H1 (cell line): Measurements from ENCODE around the gene MINDY3. TPM values are rescaled to one million over a fixed set of nuclear protein-coding genes. Genes with fewer than 3 reads are reported as not detected.

Experiments used
- CTCF ChIA-PET: fragments of 300-600 bp; sonication (Branson Sonifier 250); formaldehyde crosslinking; loops from one replicate; lab custom pipeline; 2021; ENCODE audit not compliant: partially characterized antibody; lab: Charles Lee
- POLR2A ChIA-PET: fragments of 300-600 bp; sonication (Branson Sonifier 250); formaldehyde crosslinking; loops from one replicate; lab custom pipeline; 2021; ENCODE audit warnings: inconsistent platforms; ENCODE audit not compliant: partially characterized antibody; lab: Charles Lee
- DNase-seq, 2 experiments: peaks; one replicate each; pipeline versions ENCODE4 v3.0.0 to v3.0.0-alpha.2; 2010 to 2022; ENCODE audit warnings: low spot score in 2 of 2, low read depth in 1 of 2, mixed read lengths in 1 of 2
- FAIRE-seq: peaks from 2 replicates; lab custom pipeline; 2011; peaks lifted over from hg19 to GRCh38; lab: Jason Lieb, UNC
- H2AFZ ChIP-seq: 2 replicates; pipeline ENCODE4 v1.8.1; 2012; ENCODE audit warnings: low read length, inconsistent platforms
- H2AK5ac ChIP-seq: 2 replicates; pipeline ENCODE4 v1.6.1; 2013; ENCODE audit warnings: low read depth, low read length
- H2BK120ac ChIP-seq: replicated peaks from 2 replicates; pipeline ENCODE3; 2013; ENCODE audit warnings: low read depth, low read length, inconsistent platforms
- H2BK12ac ChIP-seq: 2 replicates; pipeline ENCODE4 v1.6.1; 2013; ENCODE audit warnings: low read depth, low read length
- H2BK15ac ChIP-seq: 2 replicates; pipeline ENCODE4 v1.6.1; 2013; ENCODE audit warnings: low read length
- H2BK20ac ChIP-seq: 2 replicates; pipeline ENCODE4 v1.6.1; 2013; ENCODE audit warnings: low read length
- H2BK5ac ChIP-seq: 2 replicates; pipeline ENCODE4 v1.6.1; 2013; ENCODE audit warnings: low read depth, low read length
- H3K14ac ChIP-seq: 2 replicates; pipeline ENCODE4 v1.6.1; 2013; ENCODE audit warnings: inconsistent platforms; ENCODE audit not compliant: insufficient read length
- H3K18ac ChIP-seq: 2 replicates; pipeline ENCODE4 v1.6.1; 2013; ENCODE audit warnings: low read length; ENCODE audit errors: extremely low read depth
- H3K23ac ChIP-seq: 2 replicates; pipeline ENCODE4 v1.6.1; 2013; ENCODE audit warnings: inconsistent platforms; ENCODE audit not compliant: insufficient read length
- H3K23me2 ChIP-seq: 2 replicates; pipeline ENCODE4 v1.6.1; 2013; ENCODE audit warnings: low read depth, low read length
- H3K27ac ChIP-seq: 2 replicates; pipeline ENCODE4 v1.6.1; 2011; ENCODE audit warnings: low read depth, low read length, inconsistent platforms
- H3K27me3 ChIP-seq, 4 experiments: replicated peaks in 1 of 4; 1 replicate in 1 of 4; 2 replicates in 3 of 4; pipeline versions ENCODE4 v1.6.1 to v1.8.1; 2011 to 2013; ENCODE audit warnings: low read length in 3 of 4, mild to moderate bottlenecking in 3 of 4, inconsistent platforms in 2 of 4, mixed read lengths in 2 of 4, moderate library complexity in 1 of 4; ENCODE audit not compliant: control insufficient read depth in 3 of 4, insufficient read depth in 3 of 4; ENCODE audit errors: extremely low read depth in 1 of 4
- H3K36me3 ChIP-seq, 4 experiments: 2 replicates each; pipeline versions ENCODE4 v1.6.1 to v1.8.1; 2011 to 2013; ENCODE audit warnings: mild to moderate bottlenecking in 4 of 4, low read length in 3 of 4, moderate library complexity in 2 of 4, control low read depth in 1 of 4, inconsistent platforms in 1 of 4; ENCODE audit not compliant: insufficient read depth in 4 of 4, control insufficient read depth in 2 of 4
- H3K4ac ChIP-seq: replicated peaks from 2 replicates; pipeline ENCODE3; 2013; ENCODE audit warnings: low read length, low read depth, mixed read lengths, inconsistent platforms; ENCODE audit not compliant: insufficient read length
- H3K4me1 ChIP-seq, 4 experiments: replicated peaks in 1 of 4; 1 replicate in 1 of 4; 2 replicates in 3 of 4; pipeline versions ENCODE4 v1.6.1 to v1.8.1; 2011 to 2013; ENCODE audit warnings: low read length in 3 of 4, inconsistent platforms in 2 of 4, mixed read lengths in 1 of 4; ENCODE audit not compliant: insufficient read depth in 4 of 4, control insufficient read depth in 3 of 4
- H3K4me2 ChIP-seq, 2 experiments: 2 replicates each; pipeline versions ENCODE4 v1.6.1 to v1.8.1; 2011 to 2013; ENCODE audit warnings: low read depth in 2 of 2, low read length in 2 of 2, control low read depth in 1 of 2, inconsistent platforms in 1 of 2, mild to moderate bottlenecking in 1 of 2; ENCODE audit not compliant: insufficient read depth in 1 of 2
- H3K4me3 ChIP-seq, 4 experiments: fragments of 200-600, 300-600 bp in 1 of 4; sonication (generic), shearing (Covaris generic), sonication (Bioruptor Twin) in 1 of 4; 2 replicates each; pipeline versions ENCODE4 v1.5.1 to v1.8.1; 2011 to 2016; ENCODE audit warnings: low read length in 4 of 4, low read depth in 3 of 4, control low read depth in 2 of 4, inconsistent platforms in 2 of 4, mild to moderate bottlenecking in 2 of 4, mixed read lengths in 1 of 4, moderate library complexity in 1 of 4; ENCODE audit not compliant: insufficient read depth in 2 of 4; ENCODE audit errors: extremely low read depth in 1 of 4
- H3K56ac ChIP-seq: replicated peaks from 2 replicates; pipeline ENCODE3; 2013; ENCODE audit warnings: low read depth, mild to moderate bottlenecking, mixed read lengths, low read length, inconsistent platforms; ENCODE audit not compliant: insufficient read length
- H3K79me1 ChIP-seq: 2 replicates; pipeline ENCODE4 v1.6.1; 2013; ENCODE audit warnings: low read depth, low read length, control low read depth
- H3K79me2 ChIP-seq, 2 experiments: 2 replicates each; pipeline versions ENCODE4 v1.6.1 to v1.8.1; 2012 to 2013; ENCODE audit warnings: low read length in 2 of 2, mild to moderate bottlenecking in 2 of 2, inconsistent platforms in 1 of 2; ENCODE audit not compliant: insufficient read depth in 2 of 2, control insufficient read depth in 1 of 2
- H3K9ac ChIP-seq, 4 experiments: replicated peaks in 1 of 4; 1 replicate in 1 of 4; 2 replicates in 3 of 4; pipeline versions ENCODE4 v1.6.1 to v1.8.1; 2011 to 2013; ENCODE audit warnings: low read depth in 3 of 4, low read length in 3 of 4, control low read depth in 2 of 4, mild to moderate bottlenecking in 2 of 4, moderate library complexity in 2 of 4, inconsistent platforms in 1 of 4; ENCODE audit errors: extremely low read depth in 1 of 4
- H3K9me3 ChIP-seq, 2 experiments: 2 replicates each; pipeline versions ENCODE4 v1.6.1 to v1.8.1; 2012 to 2013; ENCODE audit warnings: mild to moderate bottlenecking in 2 of 2, moderate library complexity in 2 of 2, control low read depth in 1 of 2, inconsistent platforms in 1 of 2, low read depth in 1 of 2, low read length in 1 of 2, mixed read lengths in 1 of 2; ENCODE audit not compliant: insufficient read depth in 2 of 2
- H4K20me1 ChIP-seq, 2 experiments: replicated peaks in 1 of 2; 2 replicates each; pipeline versions ENCODE3 to v1.8.1; 2011 to 2013; ENCODE audit warnings: inconsistent platforms in 2 of 2, low read length in 2 of 2, mild to moderate bottlenecking in 1 of 2; ENCODE audit not compliant: insufficient read depth in 2 of 2, control insufficient read depth in 1 of 2
- H4K5ac ChIP-seq: 2 replicates; pipeline ENCODE4 v1.6.1; 2013; ENCODE audit warnings: low read length, low read depth, mixed read lengths, inconsistent platforms; ENCODE audit not compliant: insufficient read length
- H4K8ac ChIP-seq: 2 replicates; pipeline ENCODE4 v1.8.0; 2013; ENCODE audit warnings: mild to moderate bottlenecking, moderate library complexity, low read length, inconsistent platforms; ENCODE audit not compliant: insufficient read depth; ENCODE audit errors: extremely low read depth
- H4K91ac ChIP-seq: replicated peaks from 2 replicates; pipeline ENCODE3; 2013; ENCODE audit warnings: low read length, mixed read lengths, inconsistent platforms; ENCODE audit not compliant: insufficient read length
- CTBP2 ChIP-seq: IDR thresholded peaks from 2 replicates; pipeline ENCODE4 v1.7.0; 2011; ENCODE audit warnings: borderline replicate concordance, mild to moderate bottlenecking, moderate library complexity, mixed read lengths, low read length; ENCODE audit not compliant: insufficient read depth, insufficient read length
- EGR1 ChIP-seq: IDR thresholded peaks from 2 replicates; pipeline ENCODE4 v1.6.1; 2011; ENCODE audit warnings: low read depth, low read length, borderline replicate concordance
- HDAC2 ChIP-seq, 2 experiments: fragments of 300-600 bp in 1 of 2; sonication (generic) in 1 of 2; IDR thresholded peaks; 2 replicates each; pipeline ENCODE4 v1.6.1; 2011 to 2012; ENCODE audit warnings: low read depth in 2 of 2, low read length in 2 of 2, mild to moderate bottlenecking in 2 of 2, moderate library complexity in 2 of 2, borderline replicate concordance in 1 of 2, inconsistent platforms in 1 of 2
- HDAC6 ChIP-seq: IDR thresholded peaks from one replicate; pipeline ENCODE4 v1.7.1; 2012; ENCODE audit warnings: low read depth, mild to moderate bottlenecking, inconsistent platforms, low read length, moderate library complexity
- JUN ChIP-seq: IDR thresholded peaks from 2 replicates; pipeline ENCODE4 v1.6.1; 2011; ENCODE audit warnings: low read depth, mild to moderate bottlenecking, improper control_type of control experiment, low read length
- MAFK ChIP-seq: IDR thresholded peaks from 2 replicates; pipeline ENCODE4 v1.6.1; 2012; ENCODE audit warnings: low read depth, mild to moderate bottlenecking, improper control_type of control experiment, low read length
- NANOG ChIP-seq: IDR thresholded peaks from 2 replicates; pipeline ENCODE4 v1.6.1; 2011; ENCODE audit warnings: low read length, low read depth, mild to moderate bottlenecking, inconsistent platforms; ENCODE audit not compliant: insufficient read depth, poor library complexity, severe bottlenecking
- NRF1 ChIP-seq: IDR thresholded peaks from 2 replicates; pipeline ENCODE4 v1.6.1; 2011; ENCODE audit warnings: mild to moderate bottlenecking, low read depth, low read length, improper control_type of control experiment
- SIRT6 ChIP-seq: IDR thresholded peaks from one replicate; pipeline ENCODE4 v1.7.1; 2012; ENCODE audit warnings: low read length, inconsistent platforms
- SP2 ChIP-seq: IDR thresholded peaks from 2 replicates; pipeline ENCODE4 v1.6.1; 2012; ENCODE audit warnings: mild to moderate bottlenecking, low read length, inconsistent platforms
- SRF ChIP-seq: IDR thresholded peaks from 2 replicates; pipeline ENCODE4 v1.6.1; 2011; ENCODE audit warnings: mild to moderate bottlenecking, low read depth, low read length, moderate library complexity
- WGBS, 2 experiments: shearing (Covaris generic) in 1 of 2; methylation state at CpG; one replicate each; pipeline versions ENCODE4 v1.1.6 to v1.1.7; 2013 to 2015; ENCODE audit warnings: low lambda C conversion rate in 2 of 2, mixed read lengths in 2 of 2, inconsistent platforms in 1 of 2, low coverage in 1 of 2, missing lambda C conversion rate in 1 of 2; ENCODE audit not compliant: insufficient replicate concordance in 2 of 2, insufficient coverage in 1 of 2, insufficient read length in 1 of 2; ENCODE audit errors: extremely low coverage in 1 of 2, missing lambda C conversion rate in 1 of 2; 5-methylcytosine and 5-hydroxymethylcytosine counted together
- polyA plus RNA-seq, 7 experiments: library from polyadenylated mRNA; depleted of rRNA in 3 of 7; stranded (reverse) in 5 of 7; unstranded in 2 of 7; fragments of >200 nt in 5 of 7; fragments of 200-250 nt in 2 of 7; gene quantifications; 1 replicate in 5 of 7; 2 replicates in 1 of 7; 4 replicates in 1 of 7; pipeline versions ENCODE4 v1.2.1 to v1.2.3, GENCODE V29; 2011 to 2013; ENCODE audit warnings: missing spikeins in 2 of 7, mixed read lengths in 2 of 7
- total RNA-seq: library from RNA; stranded (reverse); fragmentation: NEBNext Ultra II Directional; extraction: Animal tissue kit (Norgen Biotek cat#: 25700); gene quantifications from 2 replicates; pipeline ENCODE4 v1.2.1, GENCODE V29; 2021
- TF ChIP-seq, protein P1 (sequence below): IDR thresholded peaks from 2 replicates; pipeline ENCODE4 v1.6.1; 2012; ENCODE audit warnings: inconsistent platforms
- TF ChIP-seq, protein P2 (sequence below): IDR thresholded peaks from 2 replicates; pipeline ENCODE4 v1.6.1; 2011; ENCODE audit warnings: low read depth, mild to moderate bottlenecking, low read length; ENCODE audit not compliant: insufficient read depth

Gene MINDY3
- total and polyA plus RNA-seq, 2 of the 8 experiments (the other 6 are each of a cell fraction or from before 2014, with no cell fraction given) = 4.6 to 13.6 TPM

GRCh38 chr10:15735763-15736162 is 124.5 kb downstream of the MINDY3 start:
- Histone ChIP-seq H3K4ac (no peak overlapping the region), H2BK20ac (no peak overlapping the region), H3K79me2 (no peaks in the 10 kb centered on the region), H4K20me1 (no peaks in the 10 kb centered on the region), H2AK5ac (no peak overlapping the region), H3K18ac (no peak overlapping the region), H3K9ac (no peak overlapping the region), H4K8ac (no peak overlapping the region), H2BK120ac (no peak overlapping the region), H3K23me2 (no peaks in the 10 kb centered on the region), H2BK5ac (no peak overlapping the region), H3K14ac (no peak overlapping the region), H4K91ac (no peak overlapping the region), H3K4me1 (no peaks in the 10 kb centered on the region), H3K79me1 (no peaks in the 10 kb centered on the region), H2AFZ (peak overlapping the region; percentile 41; the same call in 1 of the 2 replicates), H3K4me2 (no peak overlapping the region), H2BK15ac (no peak overlapping the region), H3K9me3 (0 out of 4 replicates have a peak, but pooled peaks cover 0 to 2% of the 10 kb centered on the region in 2 experiments), H3K27ac (no peak overlapping the region), H3K56ac (no peak overlapping the region), H3K23ac (no peak overlapping the region), H3K27me3 (no peaks in the 10 kb centered on the region), H4K5ac (no peak overlapping the region), H3K4me3 (no peak overlapping the region), H3K36me3 (no peaks in the 10 kb centered on the region), H2BK12ac (no peak overlapping the region)
- CTCF ChIA-PET = interaction anchor here (1.6 kb wide), 1 partner anchor 16 kb away, joined by 5 read pairs; the partner anchor contains the start of gene ITGA8
- WGBS, 2 experiments = 80% methylated on average over 4 of the region's 4 CpGs; no CpG with 5 or more reads in 1 of the 2 experiments
- DNase-seq (no peak), FAIRE-seq (no peak)
- no peak for TF ChIP-seq CTBP2
- no peak for TF ChIP-seq SRF
- TF ChIP-seq, protein P1, sequence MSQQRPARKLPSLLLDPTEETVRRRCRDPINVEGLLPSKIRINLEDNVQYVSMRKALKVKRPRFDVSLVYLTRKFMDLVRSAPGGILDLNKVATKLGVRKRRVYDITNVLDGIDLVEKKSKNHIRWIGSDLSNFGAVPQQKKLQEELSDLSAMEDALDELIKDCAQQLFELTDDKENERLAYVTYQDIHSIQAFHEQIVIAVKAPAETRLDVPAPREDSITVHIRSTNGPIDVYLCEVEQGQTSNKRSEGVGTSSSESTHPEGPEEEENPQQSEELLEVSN = no peak
- TF ChIP-seq NANOG = no peak
- TF ChIP-seq SP2 = no peak
- TF ChIP-seq MAFK = no peak
- TF ChIP-seq JUN = no peak
- TF ChIP-seq NRF1 = no peak
- no peak for TF ChIP-seq HDAC6
- TF ChIP-seq, protein P2, sequence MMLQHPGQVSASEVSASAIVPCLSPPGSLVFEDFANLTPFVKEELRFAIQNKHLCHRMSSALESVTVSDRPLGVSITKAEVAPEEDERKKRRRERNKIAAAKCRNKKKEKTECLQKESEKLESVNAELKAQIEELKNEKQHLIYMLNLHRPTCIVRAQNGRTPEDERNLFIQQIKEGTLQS = no peak
- no peak for TF ChIP-seq EGR1
- no peak for TF ChIP-seq HDAC2 (IDR thresholded peaks at IDR 0.05; ENCODE audit: borderline replicate concordance in 1 of 2, low read depth in 2 of 2, low read length in 2 of 2)
- no peak for TF ChIP-seq SIRT6
- POLR2A ChIA-PET = no interaction called here
